HG02885 (cell line): Measurements from ENCODE around the gene KRI1.

Experiments used
- ATAC-seq: cut with Tn5 transposase; IDR thresholded peaks from one replicate; pipeline ENCODE4 v1.9.1; 2021; ENCODE audit warnings: mild to moderate bottlenecking; ENCODE audit not compliant: unreplicated experiment, poor library complexity

Gene KRI1

DNA sequence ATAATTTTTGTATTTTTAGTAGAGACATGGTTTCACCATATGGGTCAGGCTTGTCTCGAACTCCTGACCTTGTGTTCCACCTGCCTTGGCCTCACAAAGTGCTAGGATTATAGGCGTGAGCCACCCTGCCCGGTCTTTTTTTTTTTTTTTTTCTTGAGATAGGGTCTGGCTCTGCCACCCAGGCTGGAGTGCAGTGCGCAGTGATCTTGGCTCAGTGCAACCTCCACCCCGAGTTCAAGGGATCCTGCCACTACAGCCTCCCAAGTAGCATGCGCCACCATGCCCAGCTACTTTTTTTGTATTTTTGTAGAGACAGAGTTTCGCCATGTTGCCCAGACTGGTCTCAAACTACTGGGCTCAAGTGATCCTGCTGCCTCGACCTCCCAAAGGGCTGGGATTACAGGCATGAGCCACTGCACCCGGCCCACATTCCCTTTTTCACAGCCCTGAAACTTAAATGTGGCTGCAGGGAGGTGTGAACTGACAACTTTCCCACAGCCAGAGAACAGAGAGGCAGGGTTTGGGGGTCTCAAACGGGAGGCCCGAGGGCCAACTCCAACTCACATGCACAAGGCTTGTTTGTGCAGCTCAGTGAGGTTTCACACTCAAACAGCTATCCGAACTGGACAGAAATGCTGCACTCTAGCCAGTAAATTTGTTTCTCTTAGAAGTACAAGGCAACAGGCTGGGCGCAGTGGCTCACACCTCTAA, 44.2 kb downstream of the KRI1 start:
- no peak for ATAC-seq

DNA sequence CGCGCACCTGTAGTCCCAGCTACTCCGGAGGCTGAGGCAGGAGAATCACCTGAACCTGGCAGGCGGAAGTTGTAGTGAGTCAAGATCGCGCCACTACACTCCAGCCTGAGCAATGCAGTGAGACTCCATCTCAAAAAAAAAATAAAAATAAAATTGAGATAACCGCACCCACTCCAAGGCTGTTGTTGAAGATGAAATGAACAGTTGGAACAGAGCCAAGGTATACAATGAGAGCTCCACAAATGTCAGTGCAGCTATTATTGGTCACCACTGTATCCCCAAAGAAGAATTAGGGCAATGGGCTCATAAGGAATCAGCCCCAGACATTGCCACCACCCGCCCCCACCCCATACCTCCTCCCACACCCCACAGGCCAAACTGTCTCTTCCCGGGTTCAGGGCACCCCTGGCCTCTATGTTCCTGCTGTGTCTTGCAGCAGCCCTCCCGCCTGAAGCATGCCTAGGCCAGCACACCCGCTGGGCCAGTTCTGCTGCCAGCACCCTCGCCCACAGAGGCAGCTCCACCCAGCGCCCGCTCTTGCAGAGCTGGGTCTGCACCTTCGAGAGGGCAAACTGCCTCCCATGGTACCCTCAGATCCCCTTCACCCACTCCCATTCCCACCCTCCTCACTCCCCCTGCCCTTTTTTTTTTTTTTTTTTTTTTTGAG, 45.0 kb downstream of the KRI1 start:
- ATAC-seq: no peak

- no peak for ATAC-seq
Measured at GRCh38 chr19:10519421-10519820, 46.4 kb downstream of the KRI1 start.

DNA sequence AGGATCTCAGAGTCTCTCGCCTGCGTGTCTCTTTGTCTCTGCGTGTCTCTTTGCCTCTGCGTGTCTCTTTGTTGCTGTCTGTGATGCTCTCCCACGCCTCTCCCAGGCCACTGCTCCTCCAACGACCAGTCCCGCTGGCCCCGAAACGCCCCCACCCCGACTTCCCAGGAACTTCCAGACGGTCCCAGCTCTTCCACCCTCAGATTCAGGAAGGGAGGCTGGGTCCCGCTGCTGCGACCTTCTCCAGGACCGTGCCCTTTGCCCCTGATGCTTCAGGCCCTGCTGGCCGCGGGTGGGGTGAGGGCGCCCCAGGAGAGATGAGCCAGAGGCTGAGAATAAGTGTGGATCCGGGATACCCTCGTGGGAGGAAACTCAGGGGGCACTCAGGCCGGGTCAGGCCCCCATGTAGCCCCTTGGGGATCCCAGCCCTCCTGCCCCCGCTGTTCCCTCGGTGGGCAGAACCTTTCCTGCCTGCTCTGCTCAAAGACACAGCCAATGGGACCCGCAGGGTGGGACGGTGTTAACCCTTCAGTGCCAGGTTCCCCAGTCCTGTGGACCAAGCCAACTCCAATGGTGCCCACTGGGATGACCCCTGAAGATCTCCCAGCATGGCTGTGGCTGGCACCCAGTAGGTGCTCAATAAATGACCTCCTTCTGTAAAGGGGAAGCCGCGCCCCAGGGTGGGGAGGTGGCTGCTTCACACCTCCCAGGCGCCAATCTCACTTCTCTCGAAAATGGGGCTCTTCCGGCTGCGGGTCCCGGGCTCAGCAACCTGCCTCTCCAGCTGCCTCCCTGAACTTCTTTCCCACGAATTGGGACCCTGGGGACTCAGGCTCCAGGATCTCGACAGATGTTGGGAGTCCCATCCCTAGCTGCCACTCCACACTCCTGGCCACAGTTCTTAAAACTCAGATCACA, 47.1 kb downstream of the KRI1 start:
- no peak for ATAC-seq

DNA sequence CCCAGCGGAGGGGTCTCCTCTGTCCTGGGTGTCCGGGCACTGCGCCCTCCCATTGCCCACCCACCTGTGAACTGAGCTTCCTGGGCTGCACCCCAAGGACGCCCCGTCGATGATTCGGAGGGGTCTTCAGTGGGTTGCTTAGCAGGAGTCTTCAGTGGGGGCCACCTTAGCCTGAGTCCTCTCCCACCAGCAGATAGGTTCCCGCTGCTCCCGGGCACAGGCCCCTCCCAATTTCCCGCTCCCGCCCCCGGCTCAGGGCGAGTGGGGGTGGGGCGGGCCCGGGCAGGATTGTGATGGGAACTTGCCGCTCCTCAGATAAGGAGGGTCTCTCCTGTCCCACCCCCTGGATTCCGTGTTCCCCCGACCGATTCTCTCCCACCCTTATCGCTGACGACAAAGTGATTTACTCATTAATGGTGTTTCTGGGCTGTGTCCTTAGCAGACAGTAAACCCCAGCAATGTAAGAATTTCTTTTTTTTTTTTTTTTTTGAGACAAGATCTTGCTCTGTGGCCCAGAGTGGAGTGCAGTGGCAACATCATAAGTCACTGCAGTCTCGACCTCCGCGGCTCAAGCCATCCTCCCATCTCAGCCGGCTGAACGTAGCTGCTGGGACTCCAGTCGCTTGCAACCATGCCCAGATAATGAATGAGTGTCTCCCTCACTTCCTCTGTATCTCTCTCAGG, 47.9 kb downstream of the KRI1 start:
- ATAC-seq: no peak

DNA sequence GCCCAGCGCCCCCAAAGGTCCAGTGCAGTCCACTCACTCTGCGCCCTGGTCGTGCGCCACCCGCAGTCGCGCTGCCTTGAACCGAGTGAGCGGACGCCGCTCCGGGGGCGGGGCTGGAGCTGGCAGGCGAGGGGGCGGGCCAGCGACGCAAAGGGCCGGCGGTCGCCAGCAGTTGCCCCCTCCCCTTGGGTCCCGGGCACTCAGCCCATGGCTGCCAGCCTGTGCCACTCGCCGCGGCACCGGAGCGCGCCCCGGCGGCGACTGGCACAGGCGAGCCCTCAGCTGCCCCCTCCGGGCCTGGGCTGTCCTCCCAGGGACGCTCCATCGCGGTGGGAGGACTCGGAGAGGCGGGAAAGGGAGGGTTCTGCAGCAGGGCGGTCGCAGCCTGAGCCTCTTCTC, 48.5 kb downstream of the KRI1 start, which contains the start of gene S1PR5:
Gene S1PR5 (minus strand): TSS at position 87 of the 399 bp plus-strand sequence. CDS start 2,436 bp downstream, outside the sequence.
- no peak for ATAC-seq

DNA sequence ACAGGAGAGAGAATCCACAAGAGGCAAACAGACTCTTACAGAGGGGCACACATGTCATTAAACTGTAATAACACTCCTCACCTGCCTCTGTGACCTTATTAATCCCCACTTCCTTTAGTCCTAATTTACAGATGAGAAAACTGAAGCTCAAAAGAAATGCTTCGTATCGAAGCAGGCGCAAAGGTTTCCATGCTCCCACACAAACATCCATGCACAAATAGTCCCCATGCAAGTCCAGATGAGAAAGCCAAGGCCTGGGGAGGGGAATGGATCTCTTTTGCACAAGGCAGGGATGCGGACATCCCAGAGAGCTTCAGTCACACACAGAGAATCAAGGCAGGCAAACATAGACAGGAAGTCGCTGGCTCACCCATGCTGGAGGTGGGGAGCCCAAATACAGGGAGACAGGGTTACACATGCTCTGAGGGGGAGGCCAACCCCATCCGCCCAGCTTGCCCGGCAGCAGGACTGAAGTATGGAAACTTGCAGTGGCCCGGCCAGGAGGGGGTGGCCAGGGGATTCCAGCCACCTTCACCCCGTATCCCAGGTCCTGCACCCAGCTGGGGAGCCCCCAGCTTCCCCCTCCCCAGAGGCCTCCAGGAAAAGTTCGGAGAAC, 49.0 kb downstream of the KRI1 start:
- ATAC-seq: no peak

DNA sequence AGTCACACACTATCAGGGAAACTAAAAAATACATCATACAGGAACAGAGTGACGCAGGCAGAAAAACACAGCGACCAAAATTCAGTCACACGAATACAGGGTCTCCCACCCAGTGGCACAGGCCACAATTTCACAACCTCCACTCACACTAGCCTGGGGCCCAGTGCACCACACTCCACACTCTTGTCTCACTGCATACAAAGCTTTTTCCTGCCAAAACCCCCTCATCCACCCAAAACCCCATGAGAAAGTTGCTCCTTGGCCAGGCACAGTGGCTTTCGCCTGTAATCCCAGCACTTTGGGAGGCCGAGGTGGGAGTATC, 49.8 kb downstream of the KRI1 start:
- ATAC-seq: no peak

DNA sequence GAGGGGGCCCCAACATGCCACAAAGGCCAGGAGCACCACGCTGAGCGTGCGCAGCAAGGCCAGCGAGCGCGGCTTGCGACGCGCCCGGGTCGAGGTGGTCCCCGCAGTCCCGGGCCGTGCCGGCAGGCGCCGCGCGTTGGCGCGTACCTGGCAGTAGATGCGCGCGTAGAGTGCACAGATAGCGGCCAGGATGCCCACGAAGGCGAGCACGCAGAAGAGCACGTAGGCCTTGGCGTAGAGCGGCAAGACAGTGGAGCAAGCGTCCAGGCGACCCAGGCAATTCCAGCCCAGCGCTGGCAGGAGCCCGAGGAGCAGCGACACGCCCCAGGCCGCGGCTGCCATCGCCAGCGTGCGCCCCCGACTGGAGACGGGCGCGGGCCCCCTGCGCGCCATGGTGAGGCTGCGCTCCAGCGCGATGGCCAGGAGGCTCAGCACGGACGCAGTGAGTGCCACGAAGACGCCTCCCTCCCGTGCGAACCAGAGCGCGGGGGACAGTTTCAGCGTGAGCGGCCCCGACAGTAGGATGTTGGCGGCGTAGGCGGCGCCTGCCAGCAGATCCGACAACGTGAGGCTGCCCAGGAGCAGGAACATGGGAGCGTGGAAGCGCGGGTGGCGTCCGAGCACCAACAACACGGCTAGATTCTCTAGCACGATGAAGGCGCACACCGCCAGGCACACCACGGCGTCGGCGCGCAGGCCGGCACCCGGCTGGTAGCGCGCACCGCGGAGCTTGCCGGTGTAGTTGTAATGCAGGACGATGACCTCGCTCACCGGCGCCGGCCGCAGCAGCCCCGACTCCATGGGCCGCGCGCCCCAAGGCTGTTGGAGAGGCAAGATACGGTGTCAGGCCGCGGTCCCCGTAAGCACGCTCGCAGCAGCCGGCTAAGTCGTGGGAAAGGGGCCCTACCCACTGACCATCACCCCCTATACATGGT, 51.3 kb downstream of the KRI1 start:
- no peak for ATAC-seq

DNA sequence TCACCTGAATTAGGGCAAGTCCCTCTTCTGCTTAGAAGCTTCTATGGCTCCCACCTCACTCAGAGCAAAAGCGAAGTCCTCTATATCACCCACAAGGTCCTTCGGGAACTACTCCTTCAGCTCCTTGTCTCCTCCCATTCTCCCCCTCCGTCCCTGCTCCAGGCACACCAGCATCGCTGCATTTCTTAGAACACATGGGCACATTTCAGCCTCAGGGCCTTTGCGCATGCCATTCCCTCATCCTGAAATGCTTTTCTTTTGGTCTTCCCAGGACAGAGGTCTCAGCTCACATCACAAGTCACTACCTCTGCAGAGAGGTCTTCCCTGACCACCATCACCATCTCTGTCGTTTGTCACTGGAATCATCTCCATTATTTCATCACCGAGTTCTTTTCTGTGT, 52.6 kb downstream of the KRI1 start:
- ATAC-seq: no peak

DNA sequence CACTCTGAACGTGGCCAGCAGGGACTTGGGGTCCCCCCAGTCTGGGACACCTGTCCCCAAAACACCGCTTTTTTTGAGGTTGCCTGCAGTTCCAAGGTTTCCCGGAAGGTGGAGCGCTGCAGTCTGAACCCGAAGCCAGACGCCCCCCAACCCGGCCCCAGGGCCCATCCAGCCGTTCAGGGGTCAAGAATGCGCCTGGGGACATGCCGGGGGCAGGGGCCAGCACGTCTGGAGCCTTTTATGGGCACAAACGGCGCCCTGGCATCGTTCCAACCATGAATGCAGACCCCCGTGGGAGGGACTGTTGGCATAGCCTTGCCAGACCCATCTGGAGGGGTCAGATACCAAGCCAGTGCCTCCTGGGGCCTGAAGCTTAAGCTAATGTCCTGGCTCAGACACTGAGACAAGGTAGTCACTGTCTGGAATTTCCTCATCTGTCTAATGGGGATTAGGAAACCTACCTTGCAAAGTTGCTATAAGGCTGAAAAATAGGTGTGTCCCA, 55.5 kb downstream of the KRI1 start:
- no peak for ATAC-seq

DNA sequence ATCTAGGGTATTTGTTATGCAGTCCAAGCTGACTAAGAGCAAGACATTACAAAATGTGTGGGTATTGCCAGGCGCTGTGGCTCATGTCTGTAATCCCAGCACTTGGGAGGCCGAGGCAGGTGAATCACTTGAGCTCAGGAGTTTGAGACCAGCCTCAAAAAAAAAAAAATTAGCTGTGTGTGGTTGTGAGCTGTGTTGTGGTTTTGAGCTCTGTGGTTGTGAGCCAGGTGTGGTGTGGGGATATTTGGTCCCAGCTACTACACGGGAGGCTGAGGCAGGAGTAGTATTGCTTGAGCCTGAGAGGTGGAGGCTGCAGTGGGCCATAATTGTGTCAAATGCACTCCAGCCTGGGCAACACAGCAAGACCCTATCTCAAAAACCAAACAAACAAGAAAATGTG, 57.1 kb downstream of the KRI1 start:
- no peak for ATAC-seq

DNA sequence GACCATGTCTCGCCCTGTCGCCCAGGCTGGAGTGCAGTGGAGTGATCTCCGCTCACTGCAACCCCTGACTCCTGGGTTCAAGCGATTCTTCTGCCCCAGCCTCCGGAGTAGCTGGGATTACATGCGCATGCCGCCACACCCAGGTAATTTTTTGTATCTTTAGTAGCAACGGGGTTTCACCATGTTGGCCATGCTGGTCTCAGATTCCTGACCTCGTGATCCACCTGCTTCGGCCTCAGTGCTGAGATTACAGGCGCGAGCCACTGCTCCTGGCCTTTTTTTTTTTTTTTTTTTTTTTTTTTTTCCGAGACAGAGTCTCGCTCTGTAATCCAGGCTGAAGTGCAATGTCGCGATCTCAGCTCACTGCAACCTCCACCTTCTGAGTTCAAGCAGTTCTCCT, 57.8 kb downstream of the KRI1 start:
- ATAC-seq: no peak

GRCh38 chr19:10505583-10506229, 60.1 kb downstream of the KRI1 start:
- no peak for ATAC-seq
